ES-I3 (cell line): ENCODE data around the gene TBC1D22B.

Source experiments
- H3K36me3 ChIP-seq: 2 replicates; pipeline ENCODE4 v1.6.1; 2013; ENCODE audit warnings: mild to moderate bottlenecking, low read length, control low read depth, moderate library complexity; ENCODE audit not compliant: insufficient read depth
- H3K4me1 ChIP-seq: 2 replicates; pipeline ENCODE4 v1.6.1; 2013; ENCODE audit warnings: mild to moderate bottlenecking, control low read depth, low read length; ENCODE audit not compliant: insufficient read depth
- H3K9ac ChIP-seq: 2 replicates; pipeline ENCODE4 v1.6.1; 2013; ENCODE audit warnings: low read depth, mild to moderate bottlenecking, low read length, moderate library complexity
- H3K9me3 ChIP-seq: 2 replicates; pipeline ENCODE4 v1.6.1; 2013; ENCODE audit warnings: mild to moderate bottlenecking, low read length, moderate library complexity; ENCODE audit not compliant: control insufficient read depth, insufficient read depth

Gene TBC1D22B

GRCh38 chr6:37257634-37258404 is at the start of gene TBC1D22B, which contains the start of gene TMEM217:
Gene TBC1D22B, plus strand, starts transcription at chr6:37257772. Its CDS starts 146 bp downstream, at chr6:37257918.
Gene TMEM217, minus strand, starts transcription at chr6:37258144. Its CDS starts 39,114 bp downstream, at chr6:37219030.
- Histone ChIP-seq H3K9me3 (no peaks in the 10 kb centered on the region), H3K9ac (peak within 1 kb of the TSS; percentile 88), H3K36me3 (no peaks in the 10 kb centered on the region), H3K4me1 (peaks cover 3% of the 10 kb centered on the region; the same call in 1 of the 2 replicates)

- no peaks in the 10 kb centered on the region for H3K36me3 ChIP-seq
- H3K4me1 ChIP-seq, result peaks cover 3% of the 10 kb centered on the region; the same call in 1 of the 2 replicates
- no peaks in the 10 kb centered on the region for H3K9me3 ChIP-seq
- no peak overlapping the region for H3K9ac ChIP-seq
Observed at GRCh38 chr6:37207903-37208456, 49.6 kb upstream of the TBC1D22B start.

GRCh38 chr6:37208793-37209192 is 48.8 kb upstream of the TBC1D22B start:
- no peak overlapping the region for H3K9ac ChIP-seq
- H3K4me1 ChIP-seq, result peaks cover 3% of the 10 kb centered on the region; the same call in 1 of the 2 replicates

GRCh38 chr6:37209461-37210205 is 47.9 kb upstream of the TBC1D22B start:
- no peak overlapping the region for H3K9ac ChIP-seq

More at GRCh38 chr6:37208793-37209192, 48.8 kb upstream of the TBC1D22B start:
- Histone ChIP-seq H3K9me3 (no peaks in the 10 kb centered on the region), H3K36me3 (no peaks in the 10 kb centered on the region)

GRCh38 chr6:37210313-37210968 is 47.1 kb upstream of the TBC1D22B start:
- Histone ChIP-seq H3K4me1 (peaks cover 3% of the 10 kb centered on the region; the same call in 1 of the 2 replicates), H3K36me3 (no peaks in the 10 kb centered on the region), H3K9me3 (no peaks in the 10 kb centered on the region), H3K9ac (no peak overlapping the region)

More at GRCh38 chr6:37209461-37210205, 47.9 kb upstream of the TBC1D22B start:
- Histone ChIP-seq H3K4me1 (peaks cover 3% of the 10 kb centered on the region; the same call in 1 of the 2 replicates), H3K9me3 (no peaks in the 10 kb centered on the region), H3K36me3 (no peaks in the 10 kb centered on the region)

- H3K9me3 ChIP-seq, result no peaks in the 10 kb centered on the region
- no peak overlapping the region for H3K9ac ChIP-seq
- H3K36me3 ChIP-seq, result no peaks in the 10 kb centered on the region
- peaks cover 3% of the 10 kb centered on the region; the same call in 1 of the 2 replicates for H3K4me1 ChIP-seq
Observed at GRCh38 chr6:37212268-37212667, 45.3 kb upstream of the TBC1D22B start.

- Histone ChIP-seq H3K36me3 (no peaks in the 10 kb centered on the region), H3K4me1 (peaks cover 2% of the 10 kb centered on the region; the same call in 1 of the 2 replicates), H3K9me3 (no peaks in the 10 kb centered on the region), H3K9ac (no peak overlapping the region)
Observed at GRCh38 chr6:37218061-37218460, 39.5 kb upstream of the TBC1D22B start.

GRCh38 chr6:37218511-37218910 is 39.1 kb upstream of the TBC1D22B start:
- Histone ChIP-seq H3K36me3 (no peaks in the 10 kb centered on the region), H3K9ac (no peak overlapping the region), H3K4me1 (peaks cover 3% of the 10 kb centered on the region; the same call in 1 of the 2 replicates), H3K9me3 (no peaks in the 10 kb centered on the region)

GRCh38 chr6:37221585-37222124 is 35.9 kb upstream of the TBC1D22B start:
- H3K4me1 ChIP-seq, result peaks cover 3% of the 10 kb centered on the region; the same call in 1 of the 2 replicates
- peak overlapping the region; percentile 59 for H3K9ac ChIP-seq
- no peaks in the 10 kb centered on the region for H3K36me3 ChIP-seq
- no peaks in the 10 kb centered on the region for H3K9me3 ChIP-seq

- H3K36me3 ChIP-seq, result no peaks in the 10 kb centered on the region
- no peaks in the 10 kb centered on the region for H3K9me3 ChIP-seq
- peaks cover 3% of the 10 kb centered on the region; the same call in 1 of the 2 replicates for H3K4me1 ChIP-seq
- peak overlapping the region; percentile 59 for H3K9ac ChIP-seq
Observed at GRCh38 chr6:37222125-37222967, 35.2 kb upstream of the TBC1D22B start.

- Histone ChIP-seq H3K4me1 (peaks cover 3% of the 10 kb centered on the region; the same call in 1 of the 2 replicates), H3K9me3 (no peaks in the 10 kb centered on the region), H3K9ac (peak overlapping the region; percentile 59; the same call in 1 of the 2 replicates), H3K36me3 (no peaks in the 10 kb centered on the region)
Observed at GRCh38 chr6:37222992-37223391, 34.6 kb upstream of the TBC1D22B start.

GRCh38 chr6:37225350-37226169 is 32.0 kb upstream of the TBC1D22B start:
- Histone ChIP-seq H3K4me1 (peaks cover 3% of the 10 kb centered on the region; the same call in 1 of the 2 replicates), H3K9ac (no peak overlapping the region), H3K36me3 (no peaks in the 10 kb centered on the region), H3K9me3 (no peaks in the 10 kb centered on the region)
